ENCODE data around the gene CEACAM18.

CEACAM18 gene

DNA sequence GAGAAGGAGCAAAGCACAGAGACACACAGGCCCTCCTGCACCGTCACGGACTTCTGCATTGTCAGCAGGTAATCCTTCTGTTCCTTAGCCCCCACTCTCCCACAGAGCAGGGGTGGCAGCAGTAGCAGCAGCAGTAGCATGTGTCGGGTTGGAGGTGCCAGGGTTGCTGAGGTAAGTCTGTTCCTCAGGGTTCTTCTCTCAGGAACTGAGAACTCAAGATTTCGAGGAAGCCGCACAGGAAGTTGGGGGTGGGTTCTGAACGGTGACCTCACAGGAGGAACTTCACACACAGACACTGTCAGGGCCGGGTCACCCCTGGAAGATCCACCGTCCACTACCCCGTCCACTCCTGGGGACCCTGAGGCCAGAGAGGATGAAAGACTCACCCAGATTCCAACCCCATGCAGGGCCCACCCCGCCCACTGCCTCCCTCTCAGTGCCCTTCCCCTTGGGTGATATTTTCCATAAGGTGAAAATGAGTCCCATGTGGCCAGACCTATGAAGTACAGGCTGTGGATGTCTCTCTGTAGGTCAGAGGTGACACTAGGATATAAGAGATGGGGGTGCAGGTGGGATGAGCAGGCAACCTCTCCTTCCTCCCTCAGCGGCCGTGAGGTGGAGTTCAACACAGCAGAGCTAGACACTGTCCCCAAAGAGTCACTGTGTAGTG, 23.4 kb downstream of the CEACAM18 start, which contains the start of gene SIGLEC12:
Gene SIGLEC12 (minus strand): TSS at position 207 of the 670 bp plus-strand sequence. CDS start 67 bp downstream, at position 140.
- H3K27me3 ChIP-seq (replicated peaks; ENCODE audit: control insufficient read depth, insufficient read depth, low read length) = peaks cover 10% of the 10 kb centered on the region
- no peak within 1 kb of the TSS for H3K4me3 ChIP-seq (ENCODE audit: low read length)
- H3K9ac ChIP-seq (ENCODE audit: low read length) = no peak within 1 kb of the TSS
- H3K4me1 ChIP-seq (ENCODE audit: control insufficient read depth, insufficient read depth, low read length) = no peaks in the 10 kb centered on the region
- DNase-seq (ENCODE audit: low read depth) = no peak
- no peaks in the 10 kb centered on the region for H3K36me3 ChIP-seq (ENCODE audit: control insufficient read depth, insufficient read depth, low read length, severe bottlenecking)
- H3K9me3 ChIP-seq (ENCODE audit: control insufficient read depth, low read length) = peaks cover 8% of the 10 kb centered on the region

DNA sequence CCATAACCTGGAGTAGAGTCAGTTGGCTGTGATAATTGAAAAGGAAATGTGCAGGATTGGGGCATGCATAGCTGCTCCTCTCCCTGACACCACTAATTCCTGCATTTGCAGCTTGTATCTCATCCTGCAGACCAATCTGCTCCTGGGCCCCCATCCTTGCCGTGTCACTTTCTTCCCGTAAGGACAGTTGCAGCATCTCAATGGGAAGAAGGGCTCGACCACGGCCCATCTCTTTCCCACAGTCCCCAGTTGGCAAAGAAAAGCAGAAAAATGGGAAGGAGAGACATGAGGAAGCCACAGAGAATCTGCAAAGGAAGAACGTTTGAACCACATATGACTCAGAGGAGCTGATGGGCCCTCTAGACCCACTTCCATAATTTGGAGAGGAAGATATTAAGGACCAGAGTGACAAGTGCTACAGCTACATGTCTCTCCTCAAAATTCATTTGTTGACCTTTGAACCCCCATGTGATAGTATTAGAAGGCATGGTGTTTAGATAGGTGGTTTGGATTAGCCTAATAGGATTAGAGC, 25.0 kb downstream of the CEACAM18 start:
- peaks cover 4% of the 10 kb centered on the region for H3K27me3 ChIP-seq (replicated peaks; ENCODE audit: control insufficient read depth, insufficient read depth, low read length)
- no peak overlapping the region for H3K4me3 ChIP-seq (ENCODE audit: low read length)
- DNase-seq (ENCODE audit: low read depth) = no peak
- no peak overlapping the region for H3K9ac ChIP-seq (ENCODE audit: low read length)
- peaks cover 8% of the 10 kb centered on the region for H3K9me3 ChIP-seq (ENCODE audit: control insufficient read depth, low read length)
- no peaks in the 10 kb centered on the region for H3K36me3 ChIP-seq (ENCODE audit: control insufficient read depth, insufficient read depth, low read length, severe bottlenecking)
- H3K4me1 ChIP-seq (ENCODE audit: control insufficient read depth, insufficient read depth, low read length) = no peaks in the 10 kb centered on the region

DNA sequence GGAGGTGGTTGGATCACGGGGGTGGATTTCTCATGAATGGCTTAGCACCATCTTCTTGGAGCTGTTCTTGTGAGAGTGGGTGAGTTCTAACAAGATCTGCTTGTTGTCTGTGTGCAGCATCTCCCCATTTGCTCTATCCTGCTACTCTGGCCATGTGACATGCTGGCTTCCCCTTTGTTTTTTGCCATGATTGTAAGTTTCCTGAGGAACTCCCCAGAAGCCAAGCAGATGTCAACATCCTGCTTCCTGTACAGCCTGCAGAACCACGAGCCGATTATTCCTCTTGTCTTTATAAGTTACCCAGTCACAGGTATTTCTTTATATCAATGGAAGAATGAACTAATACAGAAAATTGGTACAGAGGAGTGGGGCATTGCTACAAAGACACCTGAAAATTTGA, 25.6 kb downstream of the CEACAM18 start:
- Histone ChIP-seq H3K27me3 (replicated peaks; ENCODE audit: control insufficient read depth, insufficient read depth, low read length) (peaks cover 4% of the 10 kb centered on the region), H3K9ac (ENCODE audit: low read length) (no peak overlapping the region), H3K4me1 (ENCODE audit: control insufficient read depth, insufficient read depth, low read length) (no peaks in the 10 kb centered on the region), H3K36me3 (ENCODE audit: control insufficient read depth, insufficient read depth, low read length, severe bottlenecking) (no peaks in the 10 kb centered on the region), H3K9me3 (ENCODE audit: control insufficient read depth, low read length) (peaks cover 8% of the 10 kb centered on the region), H3K4me3 (ENCODE audit: low read length) (no peak overlapping the region)
- DNase-seq (ENCODE audit: low read depth) = no peak

DNA sequence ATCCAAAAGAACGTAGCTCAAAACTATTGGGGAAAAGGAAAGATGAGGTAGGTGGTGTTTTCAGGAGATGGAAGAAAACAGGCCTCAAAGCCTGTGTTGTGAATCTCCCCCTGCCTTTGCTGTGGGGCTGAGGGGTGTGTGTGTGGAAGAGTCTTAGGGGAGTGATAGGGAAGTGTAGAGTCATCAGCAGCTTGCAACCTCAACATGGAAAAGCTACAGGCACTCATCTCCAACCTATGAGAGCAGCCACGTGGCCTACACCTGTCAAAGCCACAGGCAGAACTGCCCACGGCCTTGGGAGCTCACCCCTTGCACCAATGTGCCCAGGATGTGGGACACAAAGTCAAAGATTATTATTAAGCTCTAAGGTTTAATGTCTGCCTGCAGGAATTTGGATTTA, 27.6 kb downstream of the CEACAM18 start:
- no peak overlapping the region for H3K4me3 ChIP-seq (ENCODE audit: low read length)
- H3K9ac ChIP-seq (ENCODE audit: low read length) = no peak overlapping the region
- DNase-seq (ENCODE audit: low read depth) = no peak
- peaks cover 10% of the 10 kb centered on the region for H3K27me3 ChIP-seq (replicated peaks; ENCODE audit: control insufficient read depth, insufficient read depth, low read length)
- H3K9me3 ChIP-seq (ENCODE audit: control insufficient read depth, low read length) = peaks cover 8% of the 10 kb centered on the region
- no peaks in the 10 kb centered on the region for H3K36me3 ChIP-seq (ENCODE audit: control insufficient read depth, insufficient read depth, low read length, severe bottlenecking)
- no peaks in the 10 kb centered on the region for H3K4me1 ChIP-seq (ENCODE audit: control insufficient read depth, insufficient read depth, low read length)

DNA sequence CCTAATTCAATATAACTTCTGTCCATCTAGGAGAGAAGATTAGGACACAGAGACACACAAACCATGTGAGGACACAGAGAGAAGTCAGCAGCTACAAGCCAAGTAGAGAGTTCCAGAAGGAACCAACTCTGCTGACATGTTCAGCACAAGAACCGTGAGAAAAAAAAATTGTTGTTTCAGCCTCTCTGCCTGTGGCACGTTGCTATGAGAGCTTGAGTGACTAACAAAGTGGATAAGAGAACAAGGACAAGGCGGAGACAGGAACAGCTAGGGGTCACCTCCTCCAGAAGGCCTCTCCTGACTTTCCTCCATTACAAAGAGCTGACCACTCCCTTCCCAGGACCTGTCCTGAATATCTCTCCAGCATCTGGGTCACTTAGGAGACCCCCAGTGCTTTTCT, 28.9 kb downstream of the CEACAM18 start:
- H3K9ac ChIP-seq (ENCODE audit: low read length) = no peak overlapping the region
- peaks cover 5% of the 10 kb centered on the region for H3K27me3 ChIP-seq (replicated peaks; ENCODE audit: control insufficient read depth, insufficient read depth, low read length)
- no peaks in the 10 kb centered on the region for H3K36me3 ChIP-seq (ENCODE audit: control insufficient read depth, insufficient read depth, low read length, severe bottlenecking)
- peaks cover 8% of the 10 kb centered on the region for H3K9me3 ChIP-seq (ENCODE audit: control insufficient read depth, low read length)
- no peak for DNase-seq (ENCODE audit: low read depth)
- H3K4me3 ChIP-seq (ENCODE audit: low read length) = no peak overlapping the region
- no peaks in the 10 kb centered on the region for H3K4me1 ChIP-seq (ENCODE audit: control insufficient read depth, insufficient read depth, low read length)

DNA sequence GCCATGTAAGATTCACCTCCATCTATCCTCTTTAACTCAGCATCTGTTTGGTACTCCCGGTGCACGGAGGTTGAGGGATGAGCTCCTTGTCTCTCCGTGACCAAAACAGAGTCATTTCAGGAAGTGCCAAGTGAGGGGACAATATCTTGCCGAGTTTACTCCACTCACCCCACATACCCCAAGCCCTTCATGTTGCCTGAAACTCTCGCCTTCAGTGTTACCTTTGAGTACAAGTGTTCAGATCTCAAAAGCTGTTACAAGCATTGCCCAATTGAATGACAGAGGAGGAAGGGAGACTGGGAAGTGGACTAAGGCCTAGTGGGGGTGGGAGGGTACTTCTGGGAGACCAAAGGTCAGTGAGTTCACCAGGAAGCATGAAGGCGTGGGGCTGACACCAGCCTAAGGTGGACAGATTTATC, 29.3 kb downstream of the CEACAM18 start:
- peaks cover 5% of the 10 kb centered on the region for H3K27me3 ChIP-seq (replicated peaks; ENCODE audit: control insufficient read depth, insufficient read depth, low read length)
- no peaks in the 10 kb centered on the region for H3K36me3 ChIP-seq (ENCODE audit: control insufficient read depth, insufficient read depth, low read length, severe bottlenecking)
- DNase-seq (ENCODE audit: low read depth) = no peak
- H3K4me3 ChIP-seq (ENCODE audit: low read length) = no peak overlapping the region
- no peaks in the 10 kb centered on the region for H3K4me1 ChIP-seq (ENCODE audit: control insufficient read depth, insufficient read depth, low read length)
- H3K9me3 ChIP-seq (ENCODE audit: control insufficient read depth, low read length) = peaks cover 8% of the 10 kb centered on the region
- no peak overlapping the region for H3K9ac ChIP-seq (ENCODE audit: low read length)

DNA sequence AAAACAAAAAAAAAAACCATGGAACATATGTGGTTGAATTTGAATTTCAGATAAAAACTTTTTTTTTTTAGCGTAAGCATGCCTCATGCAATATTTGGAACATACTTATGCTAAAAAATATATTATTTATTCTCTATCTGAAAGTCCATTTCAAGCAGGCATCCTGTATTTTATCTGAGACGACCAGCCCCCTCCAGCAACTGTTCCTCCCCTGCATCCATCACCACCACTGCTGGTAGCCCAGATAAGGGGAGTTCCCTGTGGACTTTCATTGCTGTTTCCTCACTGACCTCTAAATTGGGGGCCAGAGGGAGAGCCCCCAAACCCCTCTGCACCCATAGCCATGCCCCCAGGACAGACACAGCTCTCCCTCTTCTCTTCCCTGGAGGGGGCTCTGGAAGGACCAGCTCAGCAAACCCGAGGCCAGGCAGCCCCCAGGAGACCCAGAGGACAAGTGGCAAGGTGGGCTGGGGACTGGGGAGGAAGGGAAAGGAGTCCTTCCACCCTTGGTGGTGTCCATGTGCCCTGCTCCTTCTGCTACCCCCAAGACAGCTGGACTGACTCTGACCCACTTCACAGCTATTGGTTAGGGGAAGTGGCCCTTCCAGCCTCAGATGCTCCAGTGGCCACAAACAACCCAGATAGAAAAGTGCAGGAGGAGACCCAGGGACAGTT, 29.9 kb downstream of the CEACAM18 start:
- no peak for DNase-seq (ENCODE audit: low read depth)

DNA sequence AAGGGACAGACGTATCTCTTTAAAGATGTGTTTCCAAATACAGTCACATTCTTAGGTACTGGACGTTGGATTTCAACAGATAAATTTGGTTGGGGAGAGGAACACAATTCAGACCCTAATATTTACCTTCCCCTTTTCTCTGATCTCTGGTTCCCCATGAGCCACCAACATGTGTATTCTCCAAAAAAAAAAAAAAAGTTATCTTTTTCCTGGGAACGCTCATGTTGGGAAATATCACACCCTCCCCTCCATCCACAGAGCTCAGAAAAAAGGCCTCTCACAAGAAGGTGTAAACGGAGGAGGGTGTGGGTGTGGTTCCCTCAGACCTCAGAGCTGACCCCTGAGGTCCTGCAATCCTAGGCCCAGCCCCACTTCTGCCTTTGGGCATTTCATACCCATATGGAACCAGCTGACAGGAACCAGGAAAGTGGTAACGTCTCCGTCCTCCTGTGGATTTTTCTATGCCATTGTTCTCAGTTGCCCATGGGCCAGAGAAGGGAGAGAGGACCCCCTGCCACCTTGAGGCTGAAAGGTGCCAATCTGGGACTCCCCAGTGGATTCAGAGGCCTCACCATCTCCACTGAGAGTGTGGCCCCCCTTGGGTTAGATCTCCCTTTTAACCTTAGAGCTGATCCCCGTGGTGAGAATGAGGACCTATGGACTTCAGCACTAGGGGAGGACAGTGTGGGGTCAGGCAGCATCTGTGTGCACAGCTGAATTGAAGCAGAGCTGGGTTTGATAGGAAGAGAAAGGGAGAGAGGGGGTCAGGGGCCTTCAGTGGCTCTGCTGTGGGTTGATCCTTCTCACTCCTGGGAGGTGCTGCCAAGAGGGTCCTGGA, 31.7 kb downstream of the CEACAM18 start:
- H3K36me3 ChIP-seq (ENCODE audit: control insufficient read depth, insufficient read depth, low read length, severe bottlenecking) = no peaks in the 10 kb centered on the region
- DNase-seq (ENCODE audit: low read depth) = no peak
- no peaks in the 10 kb centered on the region for H3K9me3 ChIP-seq (ENCODE audit: control insufficient read depth, low read length)
- peaks cover 5% of the 10 kb centered on the region for H3K27me3 ChIP-seq (replicated peaks; ENCODE audit: control insufficient read depth, insufficient read depth, low read length)
- no peak overlapping the region for H3K9ac ChIP-seq (ENCODE audit: low read length)
- no peak overlapping the region for H3K4me3 ChIP-seq (ENCODE audit: low read length)
- no peaks in the 10 kb centered on the region for H3K4me1 ChIP-seq (ENCODE audit: control insufficient read depth, insufficient read depth, low read length)

More for the DNA sequence above, 29.9 kb downstream of the CEACAM18 start:
- no peaks in the 10 kb centered on the region for H3K36me3 ChIP-seq (ENCODE audit: control insufficient read depth, insufficient read depth, low read length, severe bottlenecking)
- no peak overlapping the region for H3K9ac ChIP-seq (ENCODE audit: low read length)
- H3K27me3 ChIP-seq (replicated peaks; ENCODE audit: control insufficient read depth, insufficient read depth, low read length) = peaks cover 5% of the 10 kb centered on the region
- no peaks in the 10 kb centered on the region for H3K4me1 ChIP-seq (ENCODE audit: control insufficient read depth, insufficient read depth, low read length)
- H3K4me3 ChIP-seq (ENCODE audit: low read length) = no peak overlapping the region
- peaks cover 8% of the 10 kb centered on the region for H3K9me3 ChIP-seq (ENCODE audit: control insufficient read depth, low read length)

DNA sequence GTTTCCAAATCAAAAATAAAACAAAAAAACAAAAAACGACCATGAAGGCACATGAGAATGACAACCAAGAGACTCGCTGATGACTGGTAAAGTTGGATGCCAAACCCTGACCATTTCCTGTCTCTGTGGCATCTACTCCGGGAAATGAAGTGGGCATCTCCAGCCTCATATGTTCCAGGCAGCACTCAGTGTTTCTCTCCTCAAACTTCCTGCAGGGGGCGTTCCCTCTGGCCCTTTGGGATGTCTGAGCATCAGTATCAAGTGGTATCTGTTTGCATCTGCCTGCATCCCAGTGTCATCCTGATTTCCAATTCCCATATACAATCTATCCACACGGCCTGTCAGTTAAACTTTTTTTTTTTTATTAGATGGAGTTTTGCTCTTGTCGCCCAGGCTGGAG, 33.0 kb downstream of the CEACAM18 start:
- H3K9ac ChIP-seq (ENCODE audit: low read length) = no peak overlapping the region
- no peak overlapping the region for H3K4me3 ChIP-seq (ENCODE audit: low read length)
- H3K9me3 ChIP-seq (ENCODE audit: control insufficient read depth, low read length) = no peaks in the 10 kb centered on the region
- no peak for DNase-seq (ENCODE audit: low read depth)
- H3K27me3 ChIP-seq (replicated peaks; ENCODE audit: control insufficient read depth, insufficient read depth, low read length) = peaks cover 5% of the 10 kb centered on the region
- H3K36me3 ChIP-seq (ENCODE audit: control insufficient read depth, insufficient read depth, low read length, severe bottlenecking) = no peaks in the 10 kb centered on the region
- H3K4me1 ChIP-seq (ENCODE audit: control insufficient read depth, insufficient read depth, low read length) = no peaks in the 10 kb centered on the region

DNA sequence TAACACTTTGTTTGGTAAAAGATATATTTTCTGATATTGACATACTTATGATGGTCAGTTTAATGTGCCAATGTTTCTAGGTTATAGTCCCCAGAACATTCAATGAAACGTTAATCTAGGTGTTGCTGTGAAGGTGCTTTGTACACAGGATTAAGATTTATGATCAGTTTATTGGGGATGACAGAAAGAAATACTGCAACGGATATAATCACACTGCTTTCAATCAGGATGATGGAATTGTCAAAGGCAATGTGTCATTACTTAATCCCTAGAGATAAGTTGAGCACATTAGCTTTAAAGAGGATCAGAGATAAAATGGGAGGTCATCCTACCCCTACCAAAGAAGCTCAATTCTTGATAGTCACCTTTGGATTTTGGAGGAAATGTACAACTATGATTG, 35.6 kb downstream of the CEACAM18 start:
- no peaks in the 10 kb centered on the region for H3K36me3 ChIP-seq (ENCODE audit: control insufficient read depth, insufficient read depth, low read length, severe bottlenecking)

More for the DNA sequence above, 35.6 kb downstream of the CEACAM18 start:
- Histone ChIP-seq H3K4me3 (ENCODE audit: low read length) (no peak overlapping the region), H3K9me3 (ENCODE audit: control insufficient read depth, low read length) (peaks cover 8% of the 10 kb centered on the region), H3K27me3 (replicated peaks; ENCODE audit: control insufficient read depth, insufficient read depth, low read length) (peaks cover 5% of the 10 kb centered on the region), H3K9ac (ENCODE audit: low read length) (no peak overlapping the region), H3K4me1 (ENCODE audit: control insufficient read depth, insufficient read depth, low read length) (no peaks in the 10 kb centered on the region)
- no peak for DNase-seq (ENCODE audit: low read depth)

Measured in adipocyte (in vitro differentiated cells).